PC-9 (cell line): ENCODE measurements around the gene RFX4. TPM values are rescaled to one million over a fixed set of nuclear protein-coding genes. Genes with fewer than 3 reads are reported as not detected.

ENCODE experiments used
- BruUV-seq: library from RNA; stranded (reverse); fragments of 400-500 nt; replicated peaks from 2 replicates; lab custom pipeline; 2021; lab: Mats Ljungman, UMichigan
- CTCF ChIA-PET: fragments of 300-600 bp; sonication (Branson Sonifier 250); formaldehyde crosslinking; loops from one replicate; lab custom pipeline; 2022; ENCODE audit warnings: antibody characterized with exemption; lab: Charles Lee
- POLR2A ChIA-PET: fragments of 300-600 bp; sonication (Branson Sonifier 250); formaldehyde crosslinking; loops from one replicate; lab custom pipeline; 2022; ENCODE audit warnings: antibody characterized with exemption; ENCODE audit not compliant: unreplicated experiment; lab: Charles Lee
- DNase-seq, 2 experiments: peaks; one replicate each; pipeline versions ENCODE4 v3.0.0 to v3.0.0-alpha.2; 2015 to 2022; ENCODE audit warnings: mixed read lengths in 1 of 2
- H2AFZ ChIP-seq: fragments of 200-600 bp; sonication (generic); 2 replicates; pipeline ENCODE4 v1.8.1; 2017; ENCODE audit warnings: antibody characterized with exemption
- H3F3A ChIP-seq: fragments of 200-600 bp; sonication (generic); 2 replicates; pipeline ENCODE4 v1.8.1; 2017; ENCODE audit warnings: antibody characterized with exemption, mild to moderate bottlenecking, low read depth; ENCODE audit not compliant: insufficient read depth
- H3K27ac ChIP-seq: fragments of 200-600 bp; sonication (generic); 2 replicates; pipeline ENCODE4 v1.6.1; 2016; ENCODE audit warnings: mixed run types
- H3K27me3 ChIP-seq: fragments of 200-600 bp; sonication (generic); 2 replicates; pipeline ENCODE4 v1.6.1; 2016; ENCODE audit warnings: low read depth, mixed run types; ENCODE audit not compliant: insufficient read depth
- H3K36me3 ChIP-seq: fragments of 200-600 bp; sonication (generic); 2 replicates; pipeline ENCODE4 v1.6.1; 2016; ENCODE audit warnings: low read depth, mixed run types
- H3K4me1 ChIP-seq: fragments of 200-600 bp; sonication (generic); replicated peaks from 2 replicates; pipeline ENCODE4 v1.6.1; 2016; ENCODE audit warnings: mixed run types; ENCODE audit not compliant: insufficient read depth
- H3K4me2 ChIP-seq: fragments of 200-600 bp; sonication (generic); 2 replicates; pipeline ENCODE4 v1.6.1; 2017; ENCODE audit warnings: mixed run types
- H3K4me3 ChIP-seq: fragments of 200-600 bp; sonication (generic); 2 replicates; pipeline ENCODE4 v1.6.1; 2016; ENCODE audit warnings: mixed run types
- H3K79me2 ChIP-seq: fragments of 200-600 bp; sonication (generic); 2 replicates; pipeline ENCODE4 v1.6.1; 2017; ENCODE audit warnings: low read depth, mixed run types
- H3K9me2 ChIP-seq: fragments of 200-600 bp; sonication (generic); 2 replicates; pipeline ENCODE4 v1.8.1; 2017; ENCODE audit warnings: mild to moderate bottlenecking; ENCODE audit not compliant: insufficient read depth
- H3K9me3 ChIP-seq: fragments of 200-600 bp; sonication (generic); 2 replicates; pipeline ENCODE4 v1.8.1; 2016; ENCODE audit warnings: low read depth; ENCODE audit not compliant: insufficient read depth
- H4K20me1 ChIP-seq: fragments of 200-600 bp; sonication (generic); 2 replicates; pipeline ENCODE4 v1.8.1; 2017; ENCODE audit not compliant: insufficient read depth
- EZH2 ChIP-seq: fragments of 200-600 bp; sonication (generic); IDR thresholded peaks from 2 replicates; pipeline ENCODE4 v1.8.0; 2017; ENCODE audit warnings: antibody characterized with exemption, low read depth
- intact Hi-C: fragments of 100-400 bp; cut with micrococcal nuclease; formaldehyde crosslinking; loops from one replicate; pipeline ENCODE4 v1.10.0; 2022; ENCODE audit not compliant: unreplicated experiment
- total RNA-seq: library from RNA; stranded (reverse); gene quantifications from 2 replicates; pipeline ENCODE4 v1.2.3, GENCODE V29; 2021
- TF ChIP-seq, protein P1 (sequence below): fragments of 200-600 bp; sonication (generic); conservative IDR thresholded peaks from 2 replicates; pipeline ENCODE4 v1.6.1; 2017; ENCODE audit warnings: mixed run types, antibody characterized with exemption, mild to moderate bottlenecking, moderate library complexity

The RFX4 gene
- total RNA-seq, 1 experiment from 2014 or later: not detected

DNA sequence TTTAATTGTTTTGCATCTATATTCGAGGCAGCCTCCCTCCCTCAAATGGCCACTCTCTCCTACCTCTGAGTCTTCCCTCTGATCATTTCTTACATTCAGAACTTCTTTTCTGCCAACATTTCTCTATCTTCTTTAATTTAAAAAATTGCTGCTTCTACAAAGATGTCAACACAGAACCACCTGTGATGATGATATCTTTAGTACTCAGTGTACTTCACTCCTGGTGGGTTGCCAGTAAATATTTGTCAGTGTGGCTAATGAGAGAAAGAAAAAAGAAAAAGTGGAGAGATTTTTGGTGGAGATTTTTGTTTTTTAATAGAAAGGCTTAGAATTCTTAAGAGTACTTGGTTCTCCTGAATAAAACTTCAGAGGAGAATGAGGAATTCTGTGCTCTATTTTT is 199.8 kb downstream of the RFX4 start:
- Histone ChIP-seq H3K4me1 (peaks cover 28% of the 10 kb centered on the region), H2AFZ (no peak overlapping the region), H3K27ac (no peak overlapping the region), H3K9me3 (no peaks in the 10 kb centered on the region), H3K79me2 (peaks cover 33% of the 10 kb centered on the region), H3K9me2 (no peaks in the 10 kb centered on the region), H4K20me1 (no peaks in the 10 kb centered on the region), H3F3A (peaks cover 9% of the 10 kb centered on the region; the same call in 1 of the 2 replicates), H3K27me3 (no peaks in the 10 kb centered on the region), H3K4me2 (no peak overlapping the region), H3K36me3 (peaks cover 7% of the 10 kb centered on the region; the same call in 1 of the 2 replicates), H3K4me3 (no peak overlapping the region)
- POLR2A ChIA-PET: no interaction called here
- DNase-seq: no peak
- BruUV-seq: no TSS peak
- CTCF ChIA-PET: no interaction called here
- intact Hi-C loops: no loop called here
- no peak for TF ChIP-seq EZH2
- TF ChIP-seq, protein P1, sequence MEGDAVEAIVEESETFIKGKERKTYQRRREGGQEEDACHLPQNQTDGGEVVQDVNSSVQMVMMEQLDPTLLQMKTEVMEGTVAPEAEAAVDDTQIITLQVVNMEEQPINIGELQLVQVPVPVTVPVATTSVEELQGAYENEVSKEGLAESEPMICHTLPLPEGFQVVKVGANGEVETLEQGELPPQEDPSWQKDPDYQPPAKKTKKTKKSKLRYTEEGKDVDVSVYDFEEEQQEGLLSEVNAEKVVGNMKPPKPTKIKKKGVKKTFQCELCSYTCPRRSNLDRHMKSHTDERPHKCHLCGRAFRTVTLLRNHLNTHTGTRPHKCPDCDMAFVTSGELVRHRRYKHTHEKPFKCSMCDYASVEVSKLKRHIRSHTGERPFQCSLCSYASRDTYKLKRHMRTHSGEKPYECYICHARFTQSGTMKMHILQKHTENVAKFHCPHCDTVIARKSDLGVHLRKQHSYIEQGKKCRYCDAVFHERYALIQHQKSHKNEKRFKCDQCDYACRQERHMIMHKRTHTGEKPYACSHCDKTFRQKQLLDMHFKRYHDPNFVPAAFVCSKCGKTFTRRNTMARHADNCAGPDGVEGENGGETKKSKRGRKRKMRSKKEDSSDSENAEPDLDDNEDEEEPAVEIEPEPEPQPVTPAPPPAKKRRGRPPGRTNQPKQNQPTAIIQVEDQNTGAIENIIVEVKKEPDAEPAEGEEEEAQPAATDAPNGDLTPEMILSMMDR: no peak

DNA sequence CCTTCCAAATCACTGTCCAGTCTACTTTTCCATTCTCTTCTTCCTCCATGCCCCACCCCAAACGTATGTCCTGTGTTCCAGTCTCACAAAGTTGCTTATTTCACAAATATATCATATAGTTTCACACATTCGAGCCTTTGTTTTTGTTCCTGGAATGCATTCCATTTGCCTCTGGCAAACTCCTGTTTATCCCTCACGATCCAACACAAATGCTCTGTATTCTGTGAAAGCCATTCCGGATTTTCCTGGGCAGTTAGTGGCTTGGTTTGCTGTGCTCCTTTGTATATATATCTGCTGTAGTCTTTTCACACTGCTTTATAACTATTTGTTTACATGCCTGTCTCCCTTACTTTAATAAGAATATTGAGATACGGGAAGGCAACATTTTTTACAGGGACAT is 200.7 kb downstream of the RFX4 start:
- TF ChIP-seq, protein P1: no peak
- TF ChIP-seq EZH2: no peak
- no peak for DNase-seq
- ChIA-PET CTCF (no interaction called here), POLR2A (no interaction called here)
- Histone ChIP-seq H3K36me3 (peaks cover 7% of the 10 kb centered on the region; the same call in 1 of the 2 replicates), H3K27ac (no peak overlapping the region), H3K4me3 (no peak overlapping the region), H3F3A (peaks cover 9% of the 10 kb centered on the region; the same call in 1 of the 2 replicates), H3K4me2 (no peak overlapping the region), H3K27me3 (no peaks in the 10 kb centered on the region), H3K9me2 (no peaks in the 10 kb centered on the region), H3K4me1 (peaks cover 23% of the 10 kb centered on the region), H3K9me3 (no peaks in the 10 kb centered on the region), H3K79me2 (peaks cover 27% of the 10 kb centered on the region), H4K20me1 (no peaks in the 10 kb centered on the region), H2AFZ (no peak overlapping the region)
- intact Hi-C loops: no loop called here
- BruUV-seq: no TSS peak

DNA sequence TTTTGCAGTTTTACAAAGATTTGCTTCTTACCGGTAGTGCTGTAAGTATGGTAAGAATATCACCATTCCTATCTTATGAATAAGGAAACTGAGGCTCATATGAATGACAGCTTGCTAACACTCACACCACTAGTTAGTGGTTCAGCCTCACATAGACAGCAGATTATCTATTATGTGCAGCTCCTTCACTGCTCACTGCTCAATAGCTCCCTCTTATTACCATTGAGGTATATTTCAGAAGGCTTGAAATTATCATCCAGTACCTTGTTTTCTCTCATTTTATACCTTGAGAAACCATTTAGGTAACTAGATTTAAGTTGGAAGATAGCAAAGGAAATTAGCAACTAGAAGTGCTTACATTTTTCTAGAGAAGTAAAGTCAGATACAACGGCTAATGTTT is 207.2 kb downstream of the RFX4 start:
- Histone ChIP-seq H3K9me2 (no peaks in the 10 kb centered on the region), H3K4me1 (no peaks in the 10 kb centered on the region), H3K79me2 (no peaks in the 10 kb centered on the region), H4K20me1 (no peaks in the 10 kb centered on the region), H3K27ac (no peak overlapping the region), H3K9me3 (no peaks in the 10 kb centered on the region; the same call in 1 of the 2 replicates), H3K4me2 (no peak overlapping the region), H3F3A (no peaks in the 10 kb centered on the region), H3K27me3 (no peaks in the 10 kb centered on the region), H2AFZ (no peak overlapping the region), H3K36me3 (no peaks in the 10 kb centered on the region), H3K4me3 (no peak overlapping the region)
- no peak for DNase-seq
- POLR2A ChIA-PET: no interaction called here
- TF ChIP-seq, protein P1: no peak; the same call in 1 of the 2 replicates
- no peak for TF ChIP-seq EZH2
- intact Hi-C loops: no loop called here
- no TSS peak for BruUV-seq
- CTCF ChIA-PET: no interaction called here
